ENCODE data around the gene MRPS22. TPM values are rescaled to one million over a fixed set of nuclear protein-coding genes. Genes with fewer than 3 reads are reported as not detected.

Gene MRPS22
- total and polyA plus RNA-seq, 9 of the 15 experiments (the other 6 are each of a cell fraction or from before 2014, with no cell fraction given): 148 to 397 (median 229) TPM

- peak in 1 of 2 experiments; percentile 80; a peak in 1 of 4 replicates for TF ChIP-seq SRF (CRISPR knock-in tag; IDR thresholded peaks at IDR 0.05)
- peak; percentile 97 for TF ChIP-seq TCF7 (IDR thresholded peaks at IDR 0.05; ENCODE audit: borderline replicate concordance)
- peak; percentile 97 for TF ChIP-seq PML (IDR thresholded peaks at IDR 0.05; ENCODE audit: low read length)
- TF ChIP-seq TRIM24 (IDR thresholded peaks at IDR 0.05): peak; percentile 97 to 98
- peak; percentile 96 for TF ChIP-seq NEUROD1 (IDR thresholded peaks at IDR 0.05; ENCODE audit: borderline replicate concordance, low read depth, low read length, partially characterized antibody)
- TF ChIP-seq DACH1 (IDR thresholded peaks at IDR 0.05; ENCODE audit: partially characterized antibody): peak; percentile 58
- peak; percentile 70; the same call in 1 of the 2 replicates for TF ChIP-seq ZKSCAN8 (CRISPR knock-in tag; IDR thresholded peaks at IDR 0.05)
- peak; percentile 99 for TF ChIP-seq SMARCE1 (IDR thresholded peaks at IDR 0.05)
- peak; percentile 57 for TF ChIP-seq ZFP36 (IDR thresholded peaks at IDR 0.05; ENCODE audit: low read depth, low read length, partially characterized antibody)
- TF ChIP-seq ZNF143 (CRISPR knock-in tag; IDR thresholded peaks at IDR 0.05): 0 out of 2 replicates have a peak, but pooled peaks have one; percentile 21
- TF ChIP-seq EHMT2 (IDR thresholded peaks at IDR 0.05): peak; percentile 74
- peak; percentile 24; the same call in 1 of the 2 replicates for TF ChIP-seq CBX1 (IDR thresholded peaks at IDR 0.05; ENCODE audit: low read depth)
- TF ChIP-seq, protein P1, sequence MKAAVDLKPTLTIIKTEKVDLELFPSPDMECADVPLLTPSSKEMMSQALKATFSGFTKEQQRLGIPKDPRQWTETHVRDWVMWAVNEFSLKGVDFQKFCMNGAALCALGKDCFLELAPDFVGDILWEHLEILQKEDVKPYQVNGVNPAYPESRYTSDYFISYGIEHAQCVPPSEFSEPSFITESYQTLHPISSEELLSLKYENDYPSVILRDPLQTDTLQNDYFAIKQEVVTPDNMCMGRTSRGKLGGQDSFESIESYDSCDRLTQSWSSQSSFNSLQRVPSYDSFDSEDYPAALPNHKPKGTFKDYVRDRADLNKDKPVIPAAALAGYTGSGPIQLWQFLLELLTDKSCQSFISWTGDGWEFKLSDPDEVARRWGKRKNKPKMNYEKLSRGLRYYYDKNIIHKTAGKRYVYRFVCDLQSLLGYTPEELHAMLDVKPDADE (conservative IDR thresholded peaks at IDR 0.05; ENCODE audit: control insufficient read depth, low read depth, low read length): peak; percentile 90; the same call in 1 of the 2 replicates
- TF ChIP-seq ZNF589 (CRISPR knock-in tag; IDR thresholded peaks at IDR 0.05; ENCODE audit: low read depth): peak; percentile 84
- no peak for TF ChIP-seq RBM34 (IDR thresholded peaks at IDR 0.05; ENCODE audit: borderline replicate concordance, insufficient read depth, low read length)
- TF ChIP-seq, protein P2, sequence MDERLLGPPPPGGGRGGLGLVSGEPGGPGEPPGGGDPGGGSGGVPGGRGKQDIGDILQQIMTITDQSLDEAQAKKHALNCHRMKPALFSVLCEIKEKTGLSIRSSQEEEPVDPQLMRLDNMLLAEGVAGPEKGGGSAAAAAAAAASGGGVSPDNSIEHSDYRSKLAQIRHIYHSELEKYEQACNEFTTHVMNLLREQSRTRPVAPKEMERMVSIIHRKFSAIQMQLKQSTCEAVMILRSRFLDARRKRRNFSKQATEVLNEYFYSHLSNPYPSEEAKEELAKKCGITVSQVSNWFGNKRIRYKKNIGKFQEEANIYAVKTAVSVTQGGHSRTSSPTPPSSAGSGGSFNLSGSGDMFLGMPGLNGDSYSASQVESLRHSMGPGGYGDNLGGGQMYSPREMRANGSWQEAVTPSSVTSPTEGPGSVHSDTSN (CRISPR knock-in tag; IDR thresholded peaks at IDR 0.05; ENCODE audit: low read depth): no peak
- TF ChIP-seq, protein P2 (tag; conservative IDR thresholded peaks at IDR 0.05; ENCODE audit: low read depth): no peak
- TF ChIP-seq E2F8 (IDR thresholded peaks at IDR 0.05; ENCODE audit: low read depth, partially characterized antibody): peak; percentile 38
- TF ChIP-seq, protein P3, sequence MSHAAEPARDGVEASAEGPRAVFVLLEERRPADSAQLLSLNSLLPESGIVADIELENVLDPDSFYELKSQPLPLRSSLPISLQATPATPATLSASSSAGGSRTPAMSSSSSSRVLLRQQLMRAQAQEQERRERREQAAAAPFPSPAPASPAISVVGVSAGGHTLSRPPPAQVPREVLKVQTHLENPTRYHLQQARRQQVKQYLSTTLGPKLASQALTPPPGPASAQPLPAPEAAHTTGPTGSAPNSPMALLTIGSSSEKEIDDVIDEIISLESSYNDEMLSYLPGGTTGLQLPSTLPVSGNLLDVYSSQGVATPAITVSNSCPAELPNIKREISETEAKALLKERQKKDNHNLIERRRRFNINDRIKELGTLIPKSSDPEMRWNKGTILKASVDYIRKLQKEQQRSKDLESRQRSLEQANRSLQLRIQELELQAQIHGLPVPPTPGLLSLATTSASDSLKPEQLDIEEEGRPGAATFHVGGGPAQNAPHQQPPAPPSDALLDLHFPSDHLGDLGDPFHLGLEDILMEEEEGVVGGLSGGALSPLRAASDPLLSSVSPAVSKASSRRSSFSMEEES (CRISPR knock-in tag; IDR thresholded peaks at IDR 0.05): no peak
Observed at GRCh38 chr3:139299261-139300132, 44.3 kb upstream of the MRPS22 start (continued).
